H9 (cell line): ENCODE measurements around the gene PEX14. TPM values are rescaled to one million over a fixed set of nuclear protein-coding genes. Genes with fewer than 3 reads are reported as not detected.

Experiments used
- DNase-seq: peaks from one replicate; pipeline ENCODE4 v3.0.0-alpha.2; 2017
- H2AFZ ChIP-seq: one replicate; pipeline ENCODE4 v1.6.1; 2013; ENCODE audit warnings: mild to moderate bottlenecking, low read length, control low read depth, moderate library complexity
- H2AK5ac ChIP-seq: 2 replicates; pipeline ENCODE4 v1.6.1; 2013; ENCODE audit warnings: low read length, control low read depth, mixed read lengths; ENCODE audit not compliant: insufficient read length
- H2BK120ac ChIP-seq: one replicate; pipeline ENCODE4 v1.6.1; 2013; ENCODE audit warnings: low read depth, mild to moderate bottlenecking, low read length, control low read depth, inconsistent platforms; ENCODE audit not compliant: poor library complexity, severe bottlenecking
- H2BK12ac ChIP-seq: 2 replicates; pipeline ENCODE4 v1.6.1; 2013; ENCODE audit warnings: low read length, control low read depth, mixed read lengths, low read depth; ENCODE audit not compliant: insufficient read length
- H2BK15ac ChIP-seq: 2 replicates; pipeline ENCODE4 v1.6.1; 2013; ENCODE audit warnings: low read depth, low read length, control low read depth
- H2BK20ac ChIP-seq: one replicate; pipeline ENCODE4 v1.6.1; 2013; ENCODE audit warnings: low read depth, mild to moderate bottlenecking, low read length, control low read depth, inconsistent platforms; ENCODE audit not compliant: poor library complexity, severe bottlenecking
- H2BK5ac ChIP-seq: 2 replicates; pipeline ENCODE4 v1.6.1; 2013; ENCODE audit warnings: low read length, control low read depth, mixed read lengths; ENCODE audit not compliant: insufficient read length
- H3K14ac ChIP-seq: 2 replicates; pipeline ENCODE4 v1.6.1; 2013; ENCODE audit warnings: low read length, control low read depth; ENCODE audit not compliant: insufficient read depth
- H3K18ac ChIP-seq: 2 replicates; pipeline ENCODE4 v1.6.1; 2013; ENCODE audit warnings: low read depth, mild to moderate bottlenecking, mixed read lengths, low read length, control low read depth; ENCODE audit not compliant: insufficient read length
- H3K23ac ChIP-seq: 2 replicates; pipeline ENCODE4 v1.6.1; 2013; ENCODE audit warnings: low read length, control low read depth, mixed read lengths, low read depth; ENCODE audit not compliant: insufficient read length
- H3K23me2 ChIP-seq: 2 replicates; pipeline ENCODE4 v1.6.1; 2013; ENCODE audit warnings: low read depth, mild to moderate bottlenecking, mixed read lengths, low read length, control low read depth; ENCODE audit not compliant: insufficient read length, poor library complexity, severe bottlenecking
- H3K27ac ChIP-seq: 2 replicates; pipeline ENCODE4 v1.5.1; 2013; ENCODE audit warnings: low read length, control low read depth, mixed read lengths, low read depth; ENCODE audit not compliant: insufficient read length
- H3K27me3 ChIP-seq: 2 replicates; pipeline ENCODE4 v1.6.1; 2013; ENCODE audit warnings: low read length, control low read depth, inconsistent platforms; ENCODE audit not compliant: insufficient read depth
- H3K4ac ChIP-seq: 2 replicates; pipeline ENCODE4 v1.6.1; 2013; ENCODE audit warnings: low read depth, mild to moderate bottlenecking, control low read depth, inconsistent platforms, low read length, moderate library complexity
- H3K4me1 ChIP-seq: 2 replicates; pipeline ENCODE4 v1.6.1; 2013; ENCODE audit warnings: low read length, control low read depth, inconsistent platforms; ENCODE audit not compliant: insufficient read depth
- H3K4me2 ChIP-seq: 2 replicates; pipeline ENCODE4 v1.6.1; 2013; ENCODE audit warnings: low read length, control low read depth, mixed read lengths; ENCODE audit not compliant: insufficient read length, insufficient read depth
- H3K56ac ChIP-seq: 2 replicates; pipeline ENCODE4 v1.6.1; 2013; ENCODE audit warnings: low read depth, mild to moderate bottlenecking, mixed read lengths, low read length, control low read depth; ENCODE audit not compliant: insufficient read length
- H3K79me1 ChIP-seq: 2 replicates; pipeline ENCODE4 v1.6.1; 2013; ENCODE audit warnings: low read depth, mild to moderate bottlenecking, moderate library complexity, low read length, control low read depth, inconsistent platforms; ENCODE audit not compliant: insufficient read depth, poor library complexity, severe bottlenecking
- H3K79me2 ChIP-seq: 2 replicates; pipeline ENCODE4 v1.6.1; 2013; ENCODE audit warnings: low read length, control low read depth, inconsistent platforms; ENCODE audit not compliant: insufficient read depth
- H3K9ac ChIP-seq: 2 replicates; pipeline ENCODE4 v1.6.1; 2013; ENCODE audit warnings: low read length, control low read depth, mixed read lengths; ENCODE audit not compliant: insufficient read length; ENCODE audit errors: extremely low read depth
- H3K9me3 ChIP-seq: one replicate; pipeline ENCODE4 v1.6.1; 2013; ENCODE audit warnings: low read depth, low read length, inconsistent platforms; ENCODE audit not compliant: control insufficient read depth
- H3T11ph ChIP-seq: one replicate; pipeline ENCODE4 v1.6.1; 2013; ENCODE audit warnings: mild to moderate bottlenecking, low read length, control low read depth, inconsistent platforms
- H4K20me1 ChIP-seq: one replicate; pipeline ENCODE4 v1.6.1; 2013; ENCODE audit not compliant: control insufficient read depth, insufficient read length, insufficient read depth
- H4K5ac ChIP-seq: 2 replicates; pipeline ENCODE4 v1.6.1; 2013; ENCODE audit warnings: low read depth, mild to moderate bottlenecking, mixed read lengths, low read length, control low read depth; ENCODE audit not compliant: insufficient read length
- H4K8ac ChIP-seq: replicated peaks from 2 replicates; pipeline ENCODE4 v1.6.1; 2013; ENCODE audit warnings: low read length, control low read depth, mixed read lengths, low read depth; ENCODE audit not compliant: insufficient read length
- H4K91ac ChIP-seq: 2 replicates; pipeline ENCODE4 v1.6.1; 2013; ENCODE audit warnings: low read depth, mild to moderate bottlenecking, moderate library complexity, mixed read lengths, low read length, control low read depth; ENCODE audit not compliant: insufficient read length
- H3K27ac Mint-ChIP-seq, 3 experiments: 2 replicates in 2 of 3; 3 replicates in 1 of 3; pipeline ENCODE4 v1.8.0; 2020 to 2021; ENCODE audit warnings: mixed read lengths in 3 of 3, mild to moderate bottlenecking in 1 of 3, moderate library complexity in 1 of 3
- H3K27me3 Mint-ChIP-seq: 2 replicates; pipeline ENCODE4 v1.8.0; 2021; ENCODE audit warnings: low read depth, mild to moderate bottlenecking, moderate library complexity, mixed read lengths
- H3K36me3 Mint-ChIP-seq, 3 experiments: 2 replicates in 2 of 3; 3 replicates in 1 of 3; pipeline ENCODE4 v1.8.0; 2020 to 2021; ENCODE audit warnings: low read depth in 3 of 3, mixed read lengths in 3 of 3; ENCODE audit not compliant: insufficient read depth in 1 of 3
- H3K4me1 Mint-ChIP-seq, 2 experiments: 2 replicates each; pipeline ENCODE4 v1.8.0; 2020; ENCODE audit warnings: mixed read lengths in 2 of 2
- H3K4me3 Mint-ChIP-seq, 2 experiments: 2 replicates in 1 of 2; 3 replicates in 1 of 2; pipeline ENCODE4 v1.8.0; 2020 to 2021; ENCODE audit warnings: mild to moderate bottlenecking in 2 of 2, mixed read lengths in 2 of 2, moderate library complexity in 1 of 2
- H3K9me3 Mint-ChIP-seq, 2 experiments: 2 replicates in 1 of 2; 3 replicates in 1 of 2; pipeline ENCODE4 v1.8.0; 2020; ENCODE audit warnings: mild to moderate bottlenecking in 2 of 2, mixed read lengths in 2 of 2, moderate library complexity in 1 of 2
- WGBS: extraction: QIAGEN DNeasy Blood & Tissue Kit; methylation state at CpG from one replicate; pipeline ENCODE4 v1.1.7; 2013; ENCODE audit warnings: missing lambda C conversion rate, low lambda C conversion rate, mixed read lengths; ENCODE audit not compliant: insufficient read length; ENCODE audit errors: extremely low coverage; 5-methylcytosine and 5-hydroxymethylcytosine counted together
- total RNA-seq: library from RNA; stranded (reverse); gene quantifications from 2 replicates; pipeline ENCODE4 v1.2.1, GENCODE V29; 2021
- TF ChIP-seq, protein P1 (sequence below): fragments of 200-600 bp; sonication (generic); conservative IDR thresholded peaks from 3 replicates; pipeline ENCODE4 v1.8.0; 2021; ENCODE audit warnings: antibody characterized with exemption, mild to moderate bottlenecking

Gene PEX14
- total RNA-seq, 1 experiment from 2014 or later, result 23.9 TPM

DNA sequence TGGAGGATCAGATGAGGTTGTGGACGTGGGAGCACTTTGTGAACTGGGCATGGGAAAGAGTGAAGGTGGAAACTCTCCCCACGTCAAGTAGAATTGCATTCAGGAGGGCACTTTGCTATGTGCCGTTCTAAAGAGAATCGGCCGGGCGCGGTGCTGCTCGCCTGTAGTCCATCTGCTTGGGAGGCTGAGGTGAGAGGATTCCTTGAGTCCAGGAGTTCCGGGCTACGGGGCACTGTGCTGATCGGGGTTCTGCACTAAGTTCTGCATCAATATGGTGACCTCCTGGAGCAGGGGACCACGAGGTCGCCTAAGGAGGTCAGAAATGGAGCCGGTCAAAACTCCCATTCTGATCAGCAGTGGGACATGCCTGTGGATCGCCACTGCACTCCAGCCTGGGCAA lies 141.9 kb downstream of the PEX14 start:
- Mint-ChIP-seq H3K27ac (peak overlapping the region in 2 of 3 experiments; percentile 44 to 72; a peak in 3 of 7 replicates), H3K4me3 (no peak overlapping the region), H3K27me3 (no peaks in the 10 kb centered on the region), H3K9me3 (no peaks in the 10 kb centered on the region), H3K36me3 (peaks cover 0 to 6% (median 6%) of the 10 kb centered on the region in 3 experiments; a peak in 1 of 7 replicates), H3K4me1 (peaks cover 19 to 21% of the 10 kb centered on the region in 2 experiments)
- H3K79me2 ChIP-seq, result no peaks in the 10 kb centered on the region
- no peak overlapping the region for H4K5ac ChIP-seq
- no peak overlapping the region for H2AK5ac ChIP-seq
- no peaks in the 10 kb centered on the region for H3K27me3 ChIP-seq
- H4K91ac ChIP-seq, result no peak overlapping the region
- no peaks in the 10 kb centered on the region for H3K23me2 ChIP-seq
- no peak overlapping the region for H3K14ac ChIP-seq
- no peak overlapping the region for H2AFZ ChIP-seq
- no peaks in the 10 kb centered on the region for H3K79me1 ChIP-seq
- no CpG with 5 or more reads among the region's 15 CpGs for whole genome bisulfite sequencing
- H3T11ph ChIP-seq, result no peak overlapping the region
- H3K18ac ChIP-seq, result no peak overlapping the region
- H2BK20ac ChIP-seq, result no peak overlapping the region
- no peaks in the 10 kb centered on the region for H4K20me1 ChIP-seq
- H3K23ac ChIP-seq, result no peak overlapping the region
- no peak overlapping the region for H3K4me2 ChIP-seq
- peak; percentile 16 for DNase-seq
- no peak overlapping the region for H2BK5ac ChIP-seq
- no peaks in the 10 kb centered on the region; the same call in 1 of the 2 replicates for H3K4me1 ChIP-seq
- H2BK12ac ChIP-seq, result no peak overlapping the region
- no peak overlapping the region for H3K9ac ChIP-seq
- no peak overlapping the region for H4K8ac ChIP-seq
- no peak overlapping the region for H3K56ac ChIP-seq
- H3K9me3 ChIP-seq, result no peaks in the 10 kb centered on the region
- no peak overlapping the region for H2BK15ac ChIP-seq
- no peak overlapping the region for H3K27ac ChIP-seq
- TF ChIP-seq, protein P1, sequence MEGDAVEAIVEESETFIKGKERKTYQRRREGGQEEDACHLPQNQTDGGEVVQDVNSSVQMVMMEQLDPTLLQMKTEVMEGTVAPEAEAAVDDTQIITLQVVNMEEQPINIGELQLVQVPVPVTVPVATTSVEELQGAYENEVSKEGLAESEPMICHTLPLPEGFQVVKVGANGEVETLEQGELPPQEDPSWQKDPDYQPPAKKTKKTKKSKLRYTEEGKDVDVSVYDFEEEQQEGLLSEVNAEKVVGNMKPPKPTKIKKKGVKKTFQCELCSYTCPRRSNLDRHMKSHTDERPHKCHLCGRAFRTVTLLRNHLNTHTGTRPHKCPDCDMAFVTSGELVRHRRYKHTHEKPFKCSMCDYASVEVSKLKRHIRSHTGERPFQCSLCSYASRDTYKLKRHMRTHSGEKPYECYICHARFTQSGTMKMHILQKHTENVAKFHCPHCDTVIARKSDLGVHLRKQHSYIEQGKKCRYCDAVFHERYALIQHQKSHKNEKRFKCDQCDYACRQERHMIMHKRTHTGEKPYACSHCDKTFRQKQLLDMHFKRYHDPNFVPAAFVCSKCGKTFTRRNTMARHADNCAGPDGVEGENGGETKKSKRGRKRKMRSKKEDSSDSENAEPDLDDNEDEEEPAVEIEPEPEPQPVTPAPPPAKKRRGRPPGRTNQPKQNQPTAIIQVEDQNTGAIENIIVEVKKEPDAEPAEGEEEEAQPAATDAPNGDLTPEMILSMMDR, result no peak
- H2BK120ac ChIP-seq, result no peak overlapping the region
- H3K4ac ChIP-seq, result no peak overlapping the region
